Muscle of leg (tissue), 11 donors: ENCODE results near the gene BMP10. TPM values are rescaled to one million over a fixed set of nuclear protein-coding genes. Genes with fewer than 3 reads are reported as not detected.

ENCODE experiments used
- DNase-seq: peaks from one replicate; pipeline ENCODE4 v3.0.0; 2013
- H3K27ac ChIP-seq: one replicate; pipeline ENCODE4 v1.5.1; 2013; ENCODE audit warnings: mild to moderate bottlenecking, low read length, control low read depth
- H3K27me3 ChIP-seq: one replicate; pipeline ENCODE4 v1.6.1; 2013; ENCODE audit warnings: low read length; ENCODE audit not compliant: control insufficient read depth, insufficient read depth
- H3K36me3 ChIP-seq: one replicate; pipeline ENCODE4 v1.6.1; 2013; ENCODE audit warnings: low read length; ENCODE audit not compliant: control insufficient read depth, insufficient read depth
- H3K4me1 ChIP-seq: one replicate; pipeline ENCODE4 v1.6.1; 2013; ENCODE audit warnings: low read length; ENCODE audit not compliant: control insufficient read depth, insufficient read depth
- H3K4me3 ChIP-seq: one replicate; pipeline ENCODE4 v1.5.1; 2013; ENCODE audit warnings: low read length, control low read depth
- H3K9me3 ChIP-seq: replicated peaks from 2 replicates; pipeline ENCODE4 v1.6.1; 2013; ENCODE audit warnings: low read depth, low read length; ENCODE audit not compliant: control insufficient read depth
- whole genome bisulfite sequencing: methylation state at CpG from one replicate; pipeline ENCODE4 v1.1.5; 2013; ENCODE audit warnings: missing lambda C conversion rate; ENCODE audit not compliant: insufficient coverage; 5-methylcytosine and 5-hydroxymethylcytosine counted together
- polyA plus RNA-seq, 8 donors: library from polyadenylated mRNA; unstranded; fragments of 120-200 nt; gene quantifications; one replicate each; pipeline versions ENCODE4 v1.2.1 to v1.2.3, GENCODE V29; 2013; ENCODE audit warnings: inconsistent platforms in 1 of 8, low replicate concordance in 1 of 8; ENCODE audit not compliant: insufficient read length in 8 of 8, insufficient read depth in 1 of 8
- total RNA-seq: library from RNA; stranded (reverse); fragments of 120-200 nt; gene quantifications from one replicate; pipeline ENCODE4 v1.2.4, GENCODE V29; 2013

BMP10 gene
- total and polyA plus RNA-seq, 9 donors: not detected

DNA sequence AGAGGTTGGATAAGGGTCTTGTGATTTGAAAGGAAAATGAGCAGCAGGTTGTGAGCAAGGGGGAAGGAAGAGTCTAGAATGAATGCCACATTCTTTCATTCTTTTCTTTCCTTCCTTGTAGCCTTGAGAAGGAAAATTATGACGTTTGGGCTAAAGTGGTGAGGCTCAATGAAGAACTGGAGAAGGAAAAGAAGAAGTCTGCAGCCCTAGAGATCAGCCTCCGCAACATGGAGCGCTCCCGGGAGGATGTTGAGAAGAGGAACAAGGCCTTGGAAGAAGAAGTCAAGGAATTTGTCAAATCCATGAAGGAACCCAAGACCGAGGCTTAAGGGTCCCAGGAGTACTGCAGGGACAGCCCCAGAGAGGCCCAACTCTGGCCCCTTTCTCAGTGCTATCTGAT is 45.3 kb downstream of the BMP10 start:
- H3K27ac ChIP-seq: no peak overlapping the region
- 86% methylated on average over 5 of the region's 5 CpGs for WGBS
- H3K4me1 ChIP-seq: peaks cover 28% of the 10 kb centered on the region

GRCh38 chr2:68824831-68825230 is 46.4 kb downstream of the BMP10 start:
- Histone ChIP-seq H3K27me3 (no peaks in the 10 kb centered on the region), H3K4me1 (peaks cover 28% of the 10 kb centered on the region), H3K9me3 (no peaks in the 10 kb centered on the region), H3K4me3 (no peak overlapping the region), H3K27ac (no peak overlapping the region), H3K36me3 (peaks cover 5% of the 10 kb centered on the region)
- 83% methylated on average over 1 of the region's 2 CpGs for WGBS
- no peak for DNase-seq

More for the DNA sequence above, 45.3 kb downstream of the BMP10 start:
- Histone ChIP-seq H3K9me3 (no peaks in the 10 kb centered on the region), H3K4me3 (no peak overlapping the region), H3K27me3 (no peaks in the 10 kb centered on the region), H3K36me3 (peaks cover 5% of the 10 kb centered on the region)
- no peak for DNase-seq

GRCh38 chr2:68822207-68822872 is 48.9 kb downstream of the BMP10 start:
- no peak overlapping the region for H3K4me3 ChIP-seq
- no peak overlapping the region for H3K27ac ChIP-seq
- H3K36me3 ChIP-seq: peaks cover 5% of the 10 kb centered on the region
- 83% methylated on average over 5 of the region's 15 CpGs for WGBS
- no peaks in the 10 kb centered on the region for H3K9me3 ChIP-seq
- no peaks in the 10 kb centered on the region for H3K27me3 ChIP-seq
- no peak for DNase-seq
- H3K4me1 ChIP-seq: peaks cover 4% of the 10 kb centered on the region

GRCh38 chr2:68819556-68819955 is 51.6 kb downstream of the BMP10 start:
- Histone ChIP-seq H3K27ac (no peak overlapping the region), H3K4me3 (no peak overlapping the region), H3K4me1 (no peaks in the 10 kb centered on the region), H3K36me3 (peaks cover 5% of the 10 kb centered on the region), H3K27me3 (no peaks in the 10 kb centered on the region), H3K9me3 (no peaks in the 10 kb centered on the region)
- DNase-seq: no peak
- WGBS: no CpG with 5 or more reads among the region's 6 CpGs

- DNase-seq: no peak
- H3K9me3 ChIP-seq: no peaks in the 10 kb centered on the region
- no peak overlapping the region for H3K27ac ChIP-seq
- H3K36me3 ChIP-seq: no peaks in the 10 kb centered on the region
- H3K4me1 ChIP-seq: peaks cover 10% of the 10 kb centered on the region
- H3K27me3 ChIP-seq: no peaks in the 10 kb centered on the region
- H3K4me3 ChIP-seq: no peak overlapping the region
These were observed 53.9 kb downstream of the BMP10 start for GRCh38 chr2:68817306-68817705.

Other genes with a start within 250 kb of the BMP10 start
- gene PROKR1, start 227.8 kb downstream of the BMP10 start, total RNA-seq: 1.2 TPM
- 1 to 10 TPM in 7 of 8 donors, under 1 TPM in 1; 0.79 to 4.8 (median 2.5) TPM for gene PROKR1, start 227.8 kb downstream of the BMP10 start, polyA plus RNA-seq
- gene ARHGAP25, start 136.6 kb downstream of the BMP10 start, total RNA-seq: 3.1 TPM
- gene ARHGAP25, start 136.6 kb downstream of the BMP10 start, polyA plus RNA-seq: 1 to 10 TPM; 2.6 to 4.2 (median 3.2) TPM
- not detected for gene GKN2, start 81.5 kb upstream of the BMP10 start, total RNA-seq
- under 1 TPM in 1 of 8 donors, not detected in 7; 0.36 TPM for gene GKN2, start 81.5 kb upstream of the BMP10 start, polyA plus RNA-seq
- gene GKN1, start 103.2 kb upstream of the BMP10 start, total RNA-seq: 0.09 TPM
- under 1 TPM in 6 of 8 donors, not detected in 2; 0.15 to 0.27 (median 0.17) TPM for gene GKN1, start 103.2 kb upstream of the BMP10 start, polyA plus RNA-seq
- gene ANTXR1, start 141.8 kb upstream of the BMP10 start, total RNA-seq: 86.0 TPM
- 100 to 1,000 TPM in 6 of 8 donors, 10 to 100 TPM in 2; 84.4 to 187 (median 138) TPM for gene ANTXR1, start 141.8 kb upstream of the BMP10 start, polyA plus RNA-seq